ENCODE measurements around the gene FARS2. TPM values are rescaled to one million over a fixed set of nuclear protein-coding genes. Genes with fewer than 3 reads are reported as not detected.

The FARS2 gene
- polyA plus RNA-seq, 1 donor from 2014 or later: 11.9 TPM

DNA sequence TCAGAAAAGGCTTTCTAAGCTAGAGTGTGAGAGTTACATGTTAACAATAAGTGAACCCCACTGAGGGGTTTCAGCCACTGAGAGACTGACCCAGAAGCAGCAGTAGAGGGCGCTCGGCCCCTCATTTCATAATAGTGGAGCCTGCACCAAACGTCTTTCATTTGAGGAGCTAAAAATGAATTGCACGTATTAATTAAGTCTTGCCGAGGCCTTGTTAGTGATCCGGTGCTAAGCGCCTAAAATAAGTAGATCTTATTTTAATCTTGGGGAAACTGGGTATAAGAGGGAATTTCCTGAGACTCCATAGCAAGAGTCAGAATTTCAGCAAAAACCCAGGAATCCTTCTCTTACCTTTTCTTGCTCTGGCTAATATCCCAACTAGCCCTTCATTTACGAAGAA is 209.7 kb downstream of the FARS2 start:
- Histone ChIP-seq H3K9me3 (ENCODE audit: low read length) (no peaks in the 10 kb centered on the region), H3K9ac (ENCODE audit: low read length) (peak overlapping the region; percentile 71), H4K20me1 (ENCODE audit: insufficient read depth) (no peaks in the 10 kb centered on the region), H3F3A (ENCODE audit: insufficient read depth, low read length, poor library complexity, severe bottlenecking) (peaks cover 9% of the 10 kb centered on the region), H3K4me3 (ENCODE audit: low read length) (peak overlapping the region; percentile 58), H3K36me3 (ENCODE audit: insufficient read depth, low read length) (no peaks in the 10 kb centered on the region), H3K79me2 (replicated peaks; ENCODE audit: insufficient read depth, low read length) (no peaks in the 10 kb centered on the region), H3K27me3 (ENCODE audit: insufficient read depth, low read depth, low read length) (no peaks in the 10 kb centered on the region), H2AFZ (ENCODE audit: low read depth, low read length) (no peak overlapping the region), H3K4me2 (ENCODE audit: low read length) (peak overlapping the region; percentile 78), H3K27ac (ENCODE audit: low read length) (peak overlapping the region; percentile 96), H3K9me2 (ENCODE audit: insufficient read depth, low read length) (no peaks in the 10 kb centered on the region)
- TF ChIP-seq, protein P1, sequence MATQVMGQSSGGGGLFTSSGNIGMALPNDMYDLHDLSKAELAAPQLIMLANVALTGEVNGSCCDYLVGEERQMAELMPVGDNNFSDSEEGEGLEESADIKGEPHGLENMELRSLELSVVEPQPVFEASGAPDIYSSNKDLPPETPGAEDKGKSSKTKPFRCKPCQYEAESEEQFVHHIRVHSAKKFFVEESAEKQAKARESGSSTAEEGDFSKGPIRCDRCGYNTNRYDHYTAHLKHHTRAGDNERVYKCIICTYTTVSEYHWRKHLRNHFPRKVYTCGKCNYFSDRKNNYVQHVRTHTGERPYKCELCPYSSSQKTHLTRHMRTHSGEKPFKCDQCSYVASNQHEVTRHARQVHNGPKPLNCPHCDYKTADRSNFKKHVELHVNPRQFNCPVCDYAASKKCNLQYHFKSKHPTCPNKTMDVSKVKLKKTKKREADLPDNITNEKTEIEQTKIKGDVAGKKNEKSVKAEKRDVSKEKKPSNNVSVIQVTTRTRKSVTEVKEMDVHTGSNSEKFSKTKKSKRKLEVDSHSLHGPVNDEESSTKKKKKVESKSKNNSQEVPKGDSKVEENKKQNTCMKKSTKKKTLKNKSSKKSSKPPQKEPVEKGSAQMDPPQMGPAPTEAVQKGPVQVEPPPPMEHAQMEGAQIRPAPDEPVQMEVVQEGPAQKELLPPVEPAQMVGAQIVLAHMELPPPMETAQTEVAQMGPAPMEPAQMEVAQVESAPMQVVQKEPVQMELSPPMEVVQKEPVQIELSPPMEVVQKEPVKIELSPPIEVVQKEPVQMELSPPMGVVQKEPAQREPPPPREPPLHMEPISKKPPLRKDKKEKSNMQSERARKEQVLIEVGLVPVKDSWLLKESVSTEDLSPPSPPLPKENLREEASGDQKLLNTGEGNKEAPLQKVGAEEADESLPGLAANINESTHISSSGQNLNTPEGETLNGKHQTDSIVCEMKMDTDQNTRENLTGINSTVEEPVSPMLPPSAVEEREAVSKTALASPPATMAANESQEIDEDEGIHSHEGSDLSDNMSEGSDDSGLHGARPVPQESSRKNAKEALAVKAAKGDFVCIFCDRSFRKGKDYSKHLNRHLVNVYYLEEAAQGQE (IDR thresholded peaks at IDR 0.05; ENCODE audit: borderline replicate concordance): no peak
- TF ChIP-seq MXI1 (conservative IDR thresholded peaks at IDR 0.05; ENCODE audit: poor library complexity, severe bottlenecking) (no peak), EP300 (conservative IDR thresholded peaks at IDR 0.05; ENCODE audit: poor library complexity, severe bottlenecking) (peak; percentile 9), EZH2 (IDR thresholded peaks at IDR 0.05; ENCODE audit: borderline replicate concordance, insufficient read depth, low read length, poor library complexity, severe bottlenecking) (no peak), POLR2AphosphoS5 (IDR thresholded peaks at IDR 0.05) (peak; percentile 33), TAF1 (IDR thresholded peaks at IDR 0.05; ENCODE audit: low read depth) (no peak), RAD21 (conservative IDR thresholded peaks at IDR 0.05) (peak; percentile 92), SMC3 (conservative IDR thresholded peaks at IDR 0.05; ENCODE audit: poor library complexity) (peak; percentile 86)
- TF ChIP-seq, protein P2, sequence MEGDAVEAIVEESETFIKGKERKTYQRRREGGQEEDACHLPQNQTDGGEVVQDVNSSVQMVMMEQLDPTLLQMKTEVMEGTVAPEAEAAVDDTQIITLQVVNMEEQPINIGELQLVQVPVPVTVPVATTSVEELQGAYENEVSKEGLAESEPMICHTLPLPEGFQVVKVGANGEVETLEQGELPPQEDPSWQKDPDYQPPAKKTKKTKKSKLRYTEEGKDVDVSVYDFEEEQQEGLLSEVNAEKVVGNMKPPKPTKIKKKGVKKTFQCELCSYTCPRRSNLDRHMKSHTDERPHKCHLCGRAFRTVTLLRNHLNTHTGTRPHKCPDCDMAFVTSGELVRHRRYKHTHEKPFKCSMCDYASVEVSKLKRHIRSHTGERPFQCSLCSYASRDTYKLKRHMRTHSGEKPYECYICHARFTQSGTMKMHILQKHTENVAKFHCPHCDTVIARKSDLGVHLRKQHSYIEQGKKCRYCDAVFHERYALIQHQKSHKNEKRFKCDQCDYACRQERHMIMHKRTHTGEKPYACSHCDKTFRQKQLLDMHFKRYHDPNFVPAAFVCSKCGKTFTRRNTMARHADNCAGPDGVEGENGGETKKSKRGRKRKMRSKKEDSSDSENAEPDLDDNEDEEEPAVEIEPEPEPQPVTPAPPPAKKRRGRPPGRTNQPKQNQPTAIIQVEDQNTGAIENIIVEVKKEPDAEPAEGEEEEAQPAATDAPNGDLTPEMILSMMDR (IDR thresholded peaks at IDR 0.05; ENCODE audit: poor library complexity, severe bottlenecking): peak; percentile 93

DNA sequence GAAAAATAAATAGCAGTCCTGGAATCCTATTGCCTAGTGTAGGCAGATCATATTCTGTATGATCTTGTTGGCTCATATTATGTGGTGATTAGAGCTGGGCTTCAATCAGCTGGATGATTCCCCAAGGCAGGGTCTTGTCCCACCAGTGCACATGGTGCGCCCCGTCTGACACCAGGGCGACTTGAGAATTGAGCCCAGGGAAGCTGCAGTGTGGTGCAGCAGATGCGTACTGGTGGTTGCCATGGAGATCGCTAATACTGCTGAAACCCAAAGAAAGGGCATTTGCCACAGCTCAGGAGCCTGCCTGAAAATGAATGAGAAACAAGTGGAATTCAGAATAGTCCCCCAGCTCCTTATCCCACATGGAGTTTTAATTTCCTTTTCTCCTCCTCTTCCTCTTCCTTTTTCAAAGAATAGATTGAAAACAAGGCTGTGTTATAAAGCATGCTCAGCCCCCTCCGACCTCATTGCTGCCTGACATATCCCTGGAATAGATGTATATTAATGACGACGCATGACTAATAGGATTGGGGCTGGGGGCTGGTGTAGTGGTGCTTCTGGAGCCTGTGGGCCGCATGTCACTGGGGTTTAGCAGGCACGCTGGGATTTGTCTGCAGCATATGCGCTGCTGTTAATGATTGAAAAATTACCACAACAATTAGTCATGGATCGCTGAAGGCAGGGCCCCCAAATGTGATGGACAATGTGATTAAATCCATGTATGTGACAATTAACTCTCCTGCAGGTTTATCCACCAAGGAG is 210.5 kb downstream of the FARS2 start:
- H3K9me3 ChIP-seq (ENCODE audit: low read length): no peaks in the 10 kb centered on the region
- H3K79me2 ChIP-seq (replicated peaks; ENCODE audit: insufficient read depth, low read length): no peaks in the 10 kb centered on the region
- H3K36me3 ChIP-seq (ENCODE audit: insufficient read depth, low read length): no peaks in the 10 kb centered on the region
- H3K9ac ChIP-seq (ENCODE audit: low read length): peak overlapping the region; percentile 71
- peak overlapping the region; percentile 96 for H3K27ac ChIP-seq (ENCODE audit: low read length)
- H3K4me3 ChIP-seq (ENCODE audit: low read length): peak overlapping the region; percentile 58
- no peaks in the 10 kb centered on the region for H4K20me1 ChIP-seq (ENCODE audit: insufficient read depth)
- H3K4me2 ChIP-seq (ENCODE audit: low read length): peak overlapping the region; percentile 78
- peak; percentile 71 for TF ChIP-seq EP300 (conservative IDR thresholded peaks at IDR 0.05; ENCODE audit: poor library complexity, severe bottlenecking)
- TF ChIP-seq, protein P2 (IDR thresholded peaks at IDR 0.05; ENCODE audit: poor library complexity, severe bottlenecking): no peak
- TF ChIP-seq SMC3 (conservative IDR thresholded peaks at IDR 0.05; ENCODE audit: poor library complexity): no peak
- peak; percentile 72 for TF ChIP-seq MXI1 (conservative IDR thresholded peaks at IDR 0.05; ENCODE audit: poor library complexity, severe bottlenecking)
- peak; percentile 77 for TF ChIP-seq POLR2AphosphoS5 (IDR thresholded peaks at IDR 0.05)
- no peak for TF ChIP-seq RAD21 (conservative IDR thresholded peaks at IDR 0.05)
- TF ChIP-seq EZH2 (IDR thresholded peaks at IDR 0.05; ENCODE audit: borderline replicate concordance, insufficient read depth, low read length, poor library complexity, severe bottlenecking): no peak
- TF ChIP-seq, protein P1 (IDR thresholded peaks at IDR 0.05; ENCODE audit: borderline replicate concordance): peak; percentile 76
- TF ChIP-seq TAF1 (IDR thresholded peaks at IDR 0.05; ENCODE audit: low read depth): peak; percentile 8
- no peaks in the 10 kb centered on the region for H3K9me2 ChIP-seq (ENCODE audit: insufficient read depth, low read length)
- peak overlapping the region; percentile 41 for H2AFZ ChIP-seq (ENCODE audit: low read depth, low read length)
- H3K27me3 ChIP-seq (ENCODE audit: insufficient read depth, low read depth, low read length): no peaks in the 10 kb centered on the region
- peaks cover 9% of the 10 kb centered on the region for H3F3A ChIP-seq (ENCODE audit: insufficient read depth, low read length, poor library complexity, severe bottlenecking)
